Measurements from ENCODE around the gene TTPAL.

Gene TTPAL

GRCh38 chr20:44527716-44528199 is 52.1 kb downstream of the TTPAL start:
- H3K9me3 ChIP-seq (ENCODE audit: low read length) = no peaks in the 10 kb centered on the region
- no peak overlapping the region for H2AFZ ChIP-seq (ENCODE audit: low read depth, low read length)
- H3K4me3 ChIP-seq (ENCODE audit: low read length) = no peak overlapping the region
- H3K36me3 ChIP-seq (ENCODE audit: insufficient read depth, low read length) = no peaks in the 10 kb centered on the region
- H3K27me3 ChIP-seq (ENCODE audit: insufficient read depth, low read length) = no peaks in the 10 kb centered on the region
- peaks cover 4% of the 10 kb centered on the region for H3K4me1 ChIP-seq (ENCODE audit: insufficient read depth, low read length)

GRCh38 chr20:44528309-44528708 is 52.6 kb downstream of the TTPAL start:
- Histone ChIP-seq H3K4me1 (ENCODE audit: insufficient read depth, low read length) (peaks cover 6% of the 10 kb centered on the region), H2AFZ (ENCODE audit: low read depth, low read length) (no peak overlapping the region), H3K36me3 (ENCODE audit: insufficient read depth, low read length) (no peaks in the 10 kb centered on the region), H3K9me3 (ENCODE audit: low read length) (no peaks in the 10 kb centered on the region), H3K4me3 (ENCODE audit: low read length) (no peak overlapping the region), H3K27me3 (ENCODE audit: insufficient read depth, low read length) (no peaks in the 10 kb centered on the region)

DNA sequence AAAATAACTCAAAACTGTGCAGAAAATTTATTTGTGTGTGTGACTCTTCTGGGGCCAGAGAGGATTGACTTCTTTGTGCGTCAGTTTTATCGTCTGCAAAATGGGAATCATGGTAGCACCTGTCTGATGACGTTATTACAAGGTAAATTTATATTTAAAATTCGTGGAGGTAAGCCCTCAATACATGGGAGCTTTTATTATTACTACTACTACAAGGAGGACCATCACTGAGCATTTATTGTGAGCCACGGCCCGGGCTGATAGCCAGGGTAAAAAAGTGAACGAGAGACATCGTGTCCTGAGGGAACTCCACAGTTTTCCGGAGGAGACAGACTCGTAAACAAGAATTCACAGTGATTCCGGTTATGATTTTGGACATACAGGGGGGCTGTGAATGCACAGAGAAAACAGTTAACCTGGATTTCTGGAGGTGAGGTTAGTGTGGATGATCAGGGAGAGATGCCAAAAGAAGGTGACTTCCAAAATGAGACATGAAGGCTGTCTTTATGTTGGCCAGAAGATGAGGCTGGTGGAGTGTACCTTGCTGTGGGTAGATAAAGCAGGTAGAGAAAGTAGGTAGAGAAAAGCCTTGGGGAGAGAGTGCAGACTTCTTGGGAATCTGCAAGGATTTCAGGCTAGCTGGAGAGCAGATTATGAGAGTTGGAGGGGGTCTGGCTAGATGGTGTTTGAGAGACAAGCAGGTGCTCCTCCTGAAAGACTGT is 56.7 kb downstream of the TTPAL start:
- Histone ChIP-seq H2AFZ (ENCODE audit: low read depth, low read length) (peak overlapping the region; percentile 90), H3K27me3 (ENCODE audit: insufficient read depth, low read length) (no peaks in the 10 kb centered on the region), H3K9me3 (ENCODE audit: low read length) (no peaks in the 10 kb centered on the region), H3K36me3 (ENCODE audit: insufficient read depth, low read length) (no peaks in the 10 kb centered on the region), H3K4me3 (ENCODE audit: low read length) (peak overlapping the region; percentile 94), H3K4me1 (ENCODE audit: insufficient read depth, low read length) (peaks cover 6% of the 10 kb centered on the region)

DNA sequence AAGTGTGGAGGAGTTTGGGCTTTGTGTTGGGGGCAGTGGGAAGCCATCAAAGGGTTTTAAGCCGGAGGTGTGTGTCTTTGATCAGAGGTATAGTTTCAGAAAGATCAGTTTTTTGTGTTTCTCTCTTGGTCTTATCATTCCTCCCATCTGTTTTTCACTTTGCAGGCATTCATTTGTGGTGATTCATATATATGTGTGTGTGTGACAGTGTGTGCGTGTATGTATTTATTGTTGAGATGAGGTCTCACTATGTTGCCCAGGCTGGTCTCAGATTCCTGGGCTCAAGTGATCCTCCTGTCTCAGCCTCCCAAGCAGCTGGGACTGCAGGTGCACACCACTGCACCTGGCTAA is 57.3 kb downstream of the TTPAL start:
- peaks cover 6% of the 10 kb centered on the region for H3K4me1 ChIP-seq (ENCODE audit: insufficient read depth, low read length)
- peak overlapping the region; percentile 94 for H3K4me3 ChIP-seq (ENCODE audit: low read length)
- H3K36me3 ChIP-seq (ENCODE audit: insufficient read depth, low read length) = no peaks in the 10 kb centered on the region
- no peaks in the 10 kb centered on the region for H3K9me3 ChIP-seq (ENCODE audit: low read length)
- no peaks in the 10 kb centered on the region for H3K27me3 ChIP-seq (ENCODE audit: insufficient read depth, low read length)
- no peak overlapping the region for H2AFZ ChIP-seq (ENCODE audit: low read depth, low read length)

DNA sequence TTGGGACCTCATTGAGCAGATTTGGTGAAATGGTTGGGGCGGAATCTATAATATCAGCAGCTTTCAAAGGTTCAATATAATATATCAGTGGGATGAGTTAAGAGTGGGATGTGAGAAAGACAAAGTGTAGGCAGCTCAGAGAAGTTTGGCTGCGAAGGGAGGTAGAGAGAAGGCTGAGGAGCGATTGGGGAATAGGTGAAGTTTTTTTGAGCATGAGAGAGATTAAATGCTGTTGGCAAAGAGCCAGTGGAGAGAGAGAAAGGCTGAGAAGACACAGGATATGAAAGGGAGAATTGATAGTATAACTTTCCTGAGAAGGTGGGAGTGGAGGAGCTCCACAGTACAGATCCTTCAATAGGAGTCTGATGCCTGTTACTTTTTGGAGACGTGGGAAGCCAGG is 58.3 kb downstream of the TTPAL start:
- no peak overlapping the region for H3K4me3 ChIP-seq (ENCODE audit: low read length)
- no peaks in the 10 kb centered on the region for H3K36me3 ChIP-seq (ENCODE audit: insufficient read depth, low read length)
- H3K9me3 ChIP-seq (ENCODE audit: low read length) = no peaks in the 10 kb centered on the region
- H2AFZ ChIP-seq (ENCODE audit: low read depth, low read length) = no peak overlapping the region
- H3K27me3 ChIP-seq (ENCODE audit: insufficient read depth, low read length) = no peaks in the 10 kb centered on the region
- H3K4me1 ChIP-seq (ENCODE audit: insufficient read depth, low read length) = peaks cover 6% of the 10 kb centered on the region

DNA sequence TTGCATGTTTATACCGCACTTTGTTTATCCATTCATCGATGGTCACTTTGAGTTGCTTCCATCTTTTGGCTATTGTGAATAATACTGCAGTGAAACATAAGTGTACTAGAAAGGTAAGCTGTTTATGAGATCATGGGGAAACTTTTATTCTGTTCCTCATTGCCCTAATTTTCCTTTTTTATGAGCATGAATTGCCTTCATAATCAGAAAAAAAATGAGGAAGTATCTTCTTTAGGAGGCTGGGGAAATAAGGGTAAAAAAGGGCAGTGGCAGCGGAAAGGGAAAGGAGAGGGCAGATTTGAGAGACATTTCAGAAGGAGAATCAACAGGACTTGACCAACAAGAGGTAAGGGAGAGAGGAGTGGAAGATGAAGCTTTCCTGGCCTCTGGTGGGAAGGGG is 60.5 kb downstream of the TTPAL start:
- Histone ChIP-seq H2AFZ (ENCODE audit: low read depth, low read length) (no peak overlapping the region), H3K36me3 (ENCODE audit: insufficient read depth, low read length) (no peaks in the 10 kb centered on the region), H3K27me3 (ENCODE audit: insufficient read depth, low read length) (no peaks in the 10 kb centered on the region), H3K4me3 (ENCODE audit: low read length) (no peak overlapping the region), H3K9me3 (ENCODE audit: low read length) (no peaks in the 10 kb centered on the region), H3K4me1 (ENCODE audit: insufficient read depth, low read length) (peaks cover 6% of the 10 kb centered on the region)

DNA sequence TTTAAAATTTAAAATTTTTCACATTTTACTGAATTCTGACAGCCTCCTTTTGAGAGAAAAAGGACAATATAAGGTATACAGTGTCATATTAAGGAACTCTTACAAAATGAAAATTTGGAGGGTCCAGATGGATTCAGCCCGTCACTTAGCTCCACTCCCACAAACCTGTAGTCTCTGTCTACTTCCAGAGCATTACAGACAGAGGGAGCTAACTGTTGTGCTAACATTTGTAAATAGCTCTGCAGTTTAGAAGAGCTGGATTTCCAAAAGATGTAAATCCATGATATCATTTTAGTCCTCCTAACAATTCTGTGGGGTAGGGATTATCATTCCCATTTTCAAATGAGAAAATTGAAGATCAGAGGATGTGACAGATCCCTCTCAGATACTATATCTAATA is 62.3 kb downstream of the TTPAL start:
- no peaks in the 10 kb centered on the region for H3K4me1 ChIP-seq (ENCODE audit: insufficient read depth, low read length)
- H2AFZ ChIP-seq (ENCODE audit: low read depth, low read length) = no peak overlapping the region
- no peak overlapping the region for H3K4me3 ChIP-seq (ENCODE audit: low read length)
- H3K9me3 ChIP-seq (ENCODE audit: low read length) = no peaks in the 10 kb centered on the region
- H3K36me3 ChIP-seq (ENCODE audit: insufficient read depth, low read length) = no peaks in the 10 kb centered on the region
- H3K27me3 ChIP-seq (ENCODE audit: insufficient read depth, low read length) = no peaks in the 10 kb centered on the region

DNA sequence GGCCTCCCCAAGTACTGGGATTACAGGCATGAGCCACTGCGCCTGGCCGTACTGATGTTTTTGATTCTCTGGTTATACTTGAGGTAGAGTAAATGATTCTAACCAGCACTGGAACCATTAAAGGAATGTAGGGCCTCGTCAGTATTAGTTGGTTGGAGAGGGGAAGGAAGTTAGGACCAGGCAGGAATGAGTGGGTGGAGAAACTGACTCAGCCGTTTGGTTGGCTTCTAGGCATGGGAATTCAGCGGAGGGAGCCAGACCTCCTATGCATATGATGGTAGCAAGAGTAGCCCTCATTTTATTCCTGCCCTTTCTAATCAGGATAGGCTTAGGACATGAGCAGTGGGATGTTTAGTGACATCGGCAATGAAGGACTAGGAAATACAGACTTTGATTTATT is 65.2 kb downstream of the TTPAL start:
- Histone ChIP-seq H2AFZ (ENCODE audit: low read depth, low read length) (no peak overlapping the region), H3K27me3 (ENCODE audit: insufficient read depth, low read length) (no peaks in the 10 kb centered on the region), H3K4me3 (ENCODE audit: low read length) (no peak overlapping the region), H3K36me3 (ENCODE audit: insufficient read depth, low read length) (no peaks in the 10 kb centered on the region), H3K9me3 (ENCODE audit: low read length) (no peaks in the 10 kb centered on the region), H3K4me1 (ENCODE audit: insufficient read depth, low read length) (no peaks in the 10 kb centered on the region)

GRCh38 chr20:44541992-44542391 is 66.3 kb downstream of the TTPAL start:
- H3K4me3 ChIP-seq (ENCODE audit: low read length) = no peak overlapping the region

GRCh38 chr20:44542890-44543289 is 67.2 kb downstream of the TTPAL start:
- peaks cover under 1% of the 10 kb centered on the region for H3K4me1 ChIP-seq (ENCODE audit: insufficient read depth, low read length)
- no peaks in the 10 kb centered on the region for H3K9me3 ChIP-seq (ENCODE audit: low read length)
- H3K27me3 ChIP-seq (ENCODE audit: insufficient read depth, low read length) = no peaks in the 10 kb centered on the region
- H2AFZ ChIP-seq (ENCODE audit: low read depth, low read length) = no peak overlapping the region
- H3K36me3 ChIP-seq (ENCODE audit: insufficient read depth, low read length) = no peaks in the 10 kb centered on the region
- no peak overlapping the region for H3K4me3 ChIP-seq (ENCODE audit: low read length)

More at GRCh38 chr20:44541992-44542391, 66.3 kb downstream of the TTPAL start:
- Histone ChIP-seq H3K9me3 (ENCODE audit: low read length) (no peaks in the 10 kb centered on the region), H3K4me1 (ENCODE audit: insufficient read depth, low read length) (no peaks in the 10 kb centered on the region), H2AFZ (ENCODE audit: low read depth, low read length) (no peak overlapping the region), H3K27me3 (ENCODE audit: insufficient read depth, low read length) (no peaks in the 10 kb centered on the region), H3K36me3 (ENCODE audit: insufficient read depth, low read length) (no peaks in the 10 kb centered on the region)

DNA sequence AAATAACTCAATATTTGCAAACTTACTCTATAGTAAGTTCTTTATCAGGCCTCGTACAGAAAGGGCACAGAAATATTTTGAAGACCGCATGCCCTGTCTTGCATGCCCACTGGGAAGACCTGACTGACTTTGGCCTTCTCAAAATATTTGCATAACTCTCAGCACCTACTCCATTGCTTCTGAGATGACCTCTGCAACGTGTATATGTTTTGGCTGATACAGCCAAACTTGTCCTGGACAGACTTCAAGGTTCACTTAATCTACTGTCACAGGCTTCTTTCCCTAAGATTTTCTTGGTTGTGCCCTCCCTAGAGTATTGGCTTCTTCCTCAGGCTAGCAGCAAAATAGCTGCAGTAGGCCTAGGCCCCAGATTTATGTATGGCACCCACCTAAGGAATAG is 67.7 kb downstream of the TTPAL start:
- Histone ChIP-seq H3K4me1 (ENCODE audit: insufficient read depth, low read length) (peaks cover 5% of the 10 kb centered on the region), H3K36me3 (ENCODE audit: insufficient read depth, low read length) (no peaks in the 10 kb centered on the region), H3K4me3 (ENCODE audit: low read length) (no peak overlapping the region), H2AFZ (ENCODE audit: low read depth, low read length) (no peak overlapping the region), H3K9me3 (ENCODE audit: low read length) (no peaks in the 10 kb centered on the region), H3K27me3 (ENCODE audit: insufficient read depth, low read length) (no peaks in the 10 kb centered on the region)

All from neuron (in vitro differentiated cells).